Measurements from ENCODE around the gene OCRL. TPM values are rescaled to one million over a fixed set of nuclear protein-coding genes. Genes with fewer than 3 reads are reported as not detected.
A peak's percentile ranks its signal among the peaks of the same experiment; 100 is the strongest.

Gene OCRL
- total RNA-seq, 1 experiment from 2014 or later, result 53.7 TPM

GRCh38 chrX:129637217-129638109 lies 97.4 kb downstream of the OCRL start:
- POLR2A ChIA-PET, result no interaction called here
- Histone ChIP-seq H3K9me3 (ENCODE audit: control insufficient read depth, insufficient read depth, low read depth, low read length) (no peaks in the 10 kb centered on the region), H3K4me1 (ENCODE audit: control insufficient read depth, insufficient read depth, low read length) (no peaks in the 10 kb centered on the region), H3K27ac (ENCODE audit: low read length) (no peak overlapping the region), H3K27me3 (ENCODE audit: control insufficient read depth, insufficient read depth, low read length) (no peaks in the 10 kb centered on the region), H3K36me3 (ENCODE audit: control insufficient read depth, insufficient read depth, low read length) (no peaks in the 10 kb centered on the region), H3K4me3 (ENCODE audit: low read depth in 2 of 2, low read length in 2 of 2) (no peak overlapping the region)
- ATAC-seq (peak; percentile 83), DNase-seq (ENCODE audit: low read depth, low spot score) (peak; percentile 62)
- intact Hi-C loops (cut with micrococcal nuclease; ENCODE audit: unreplicated experiment), result loop anchor here (1.0 kb wide), 1 partner anchor 89 kb away; no protein-coding TSS in a partner anchor
- BruUV-seq (replicated peaks), result no TSS peak
- CTCF ChIA-PET, result interaction anchor here (0.6 to 1.4 kb wide), 5 partner anchors 10 to 268 kb away, joined by 3 to 4 read pairs (median 3); partner anchors contain the start of genes APLN and UTP14A
- TF ChIP-seq SIN3A (IDR thresholded peaks at IDR 0.05; ENCODE audit: borderline replicate concordance, insufficient read depth, low read depth, low read length) (no peak), CTCF (IDR thresholded peaks at IDR 0.05) (peak; percentile 94), TCF7L2 (IDR thresholded peaks at IDR 0.05; ENCODE audit: low read depth, low read length) (peak; percentile 62; the same call in 1 of the 2 replicates), REST (IDR thresholded peaks at IDR 0.05; ENCODE audit: insufficient read depth in 1 of 2, low read depth in 2 of 2, low read length in 1 of 2) (no peak), POLR2AphosphoS5 (IDR thresholded peaks at IDR 0.05; ENCODE audit: low read depth, low read length) (no peak)
- in situ Hi-C loops (cut with HindIII; ENCODE audit: low pct_unique_long_range_greater_than_20kb, low sequenced_read_pairs), result no loop called here

GRCh38 chrX:129638917-129639316 lies 98.9 kb downstream of the OCRL start:
- intact Hi-C loops (cut with micrococcal nuclease; ENCODE audit: unreplicated experiment), result no loop called here
- POLR2A ChIA-PET, result interaction anchor here (0.6 kb wide), 1 partner anchor 29 kb away, joined by 3 read pairs; no protein-coding TSS in a partner anchor
- Histone ChIP-seq H3K27ac (ENCODE audit: low read length) (no peak overlapping the region), H3K36me3 (ENCODE audit: control insufficient read depth, insufficient read depth, low read length) (no peaks in the 10 kb centered on the region), H3K9me3 (ENCODE audit: control insufficient read depth, insufficient read depth, low read depth, low read length) (no peaks in the 10 kb centered on the region), H3K4me3 (ENCODE audit: low read depth in 2 of 2, low read length in 2 of 2) (no peak overlapping the region), H3K27me3 (ENCODE audit: control insufficient read depth, insufficient read depth, low read length) (no peaks in the 10 kb centered on the region), H3K4me1 (ENCODE audit: control insufficient read depth, insufficient read depth, low read length) (no peaks in the 10 kb centered on the region)
- DNase-seq (ENCODE audit: low read depth, low spot score) (no peak), ATAC-seq (no peak)
- CTCF ChIA-PET, result interaction anchor here (0.7 to 1.1 kb wide), 2 partner anchors 267 to 391 kb away, joined by 3 to 6 read pairs; partner anchors contain the start of gene UTP14A
- BruUV-seq (replicated peaks), result no TSS peak
- in situ Hi-C loops (cut with HindIII; ENCODE audit: low pct_unique_long_range_greater_than_20kb, low sequenced_read_pairs), result no loop called here
- TF ChIP-seq REST (IDR thresholded peaks at IDR 0.05; ENCODE audit: insufficient read depth in 1 of 2, low read depth in 2 of 2, low read length in 1 of 2), result no peak
- TF ChIP-seq POLR2AphosphoS5 (IDR thresholded peaks at IDR 0.05; ENCODE audit: low read depth, low read length), result no peak
- TF ChIP-seq CTCF (IDR thresholded peaks at IDR 0.05), result no peak
- TF ChIP-seq TCF7L2 (IDR thresholded peaks at IDR 0.05; ENCODE audit: low read depth, low read length), result no peak
- no peak for TF ChIP-seq SIN3A (IDR thresholded peaks at IDR 0.05; ENCODE audit: borderline replicate concordance, insufficient read depth, low read depth, low read length)

All from Panc1 (cell line).